Neural progenitor cell (in vitro differentiated cells): ENCODE results near the gene ESYT2.

ENCODE experiments used
- EZH2phosphoT487 ChIP-seq: fragments of 200-600 bp; sonication (generic); IDR thresholded peaks from 2 replicates; pipeline ENCODE4 v1.6.1; 2017; ENCODE audit warnings: antibody characterized with exemption
- TF ChIP-seq, protein P1 (sequence below): fragments of 200-600 bp; sonication (generic); IDR thresholded peaks from 2 replicates; pipeline ENCODE4 v1.5.1; 2017; ENCODE audit warnings: antibody characterized with exemption, mild to moderate bottlenecking

DNA sequence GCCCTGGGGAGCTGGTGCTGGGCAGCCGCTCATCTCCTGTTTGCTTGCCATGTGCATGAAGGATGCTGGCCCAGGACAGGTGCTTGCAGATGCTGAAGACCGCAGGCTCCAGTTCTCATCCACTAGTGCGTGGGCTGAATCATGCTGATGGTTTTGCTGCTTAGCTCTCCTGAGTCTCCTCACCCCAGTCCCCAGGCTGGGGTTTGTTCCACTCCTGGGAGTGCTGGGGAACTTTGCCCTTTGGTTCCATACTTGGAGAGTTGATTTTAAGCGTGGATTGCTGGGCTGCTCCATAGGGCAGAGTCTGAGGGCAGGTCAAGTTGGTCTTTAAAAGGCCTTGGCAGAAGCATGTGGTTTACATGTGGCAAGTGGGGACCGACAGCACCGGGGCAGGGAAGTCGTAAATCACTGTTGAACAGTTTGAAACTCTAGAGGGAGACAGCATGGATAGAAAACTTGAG lies 36.2 kb upstream of the ESYT2 start:
- TF ChIP-seq, protein P1, sequence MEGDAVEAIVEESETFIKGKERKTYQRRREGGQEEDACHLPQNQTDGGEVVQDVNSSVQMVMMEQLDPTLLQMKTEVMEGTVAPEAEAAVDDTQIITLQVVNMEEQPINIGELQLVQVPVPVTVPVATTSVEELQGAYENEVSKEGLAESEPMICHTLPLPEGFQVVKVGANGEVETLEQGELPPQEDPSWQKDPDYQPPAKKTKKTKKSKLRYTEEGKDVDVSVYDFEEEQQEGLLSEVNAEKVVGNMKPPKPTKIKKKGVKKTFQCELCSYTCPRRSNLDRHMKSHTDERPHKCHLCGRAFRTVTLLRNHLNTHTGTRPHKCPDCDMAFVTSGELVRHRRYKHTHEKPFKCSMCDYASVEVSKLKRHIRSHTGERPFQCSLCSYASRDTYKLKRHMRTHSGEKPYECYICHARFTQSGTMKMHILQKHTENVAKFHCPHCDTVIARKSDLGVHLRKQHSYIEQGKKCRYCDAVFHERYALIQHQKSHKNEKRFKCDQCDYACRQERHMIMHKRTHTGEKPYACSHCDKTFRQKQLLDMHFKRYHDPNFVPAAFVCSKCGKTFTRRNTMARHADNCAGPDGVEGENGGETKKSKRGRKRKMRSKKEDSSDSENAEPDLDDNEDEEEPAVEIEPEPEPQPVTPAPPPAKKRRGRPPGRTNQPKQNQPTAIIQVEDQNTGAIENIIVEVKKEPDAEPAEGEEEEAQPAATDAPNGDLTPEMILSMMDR: no peak
- no peak for TF ChIP-seq EZH2phosphoT487
